Right atrium auricular region (tissue), 2 donors: ENCODE results near the gene METTL23. TPM values are rescaled to one million over a fixed set of nuclear protein-coding genes. Genes with fewer than 3 reads are reported as not detected.
"Not testable (repeated sequence)": the region's sequence is repeated elsewhere in the genome, so short reads cannot be mapped to it uniquely, and the experiment has no call there.

ENCODE experiments used
- DNase-seq: peaks from one replicate; pipeline ENCODE4 v3.0.0-alpha.2; 2019; ENCODE audit warnings: low spot score
- H3K27ac ChIP-seq, 2 donors: fragments of 200-600 bp; sonication (generic); 1 replicate in 1 of 2; 2 replicates in 1 of 2; pipeline ENCODE4 v1.5.1; 2016 to 2019
- H3K27me3 ChIP-seq, 2 donors: fragments of 200-600 bp; sonication (generic); one replicate each; pipeline versions ENCODE4 v1.5.1 to v1.6.0; 2017 to 2019
- H3K36me3 ChIP-seq: fragments of 200-600 bp; sonication (generic); one replicate; pipeline ENCODE4 v1.5.1; 2016
- H3K4me1 ChIP-seq, 2 donors: fragments of 200-600 bp; sonication (generic); one replicate each; pipeline versions ENCODE4 v1.5.1 to v1.6.0; 2017 to 2019
- H3K4me3 ChIP-seq, 2 donors: fragments of 200-600 bp; sonication (generic); 1 replicate in 1 of 2; 2 replicates in 1 of 2; pipeline ENCODE4 v1.5.1; 2017 to 2019; ENCODE audit warnings: mild to moderate bottlenecking in 1 of 2, moderate library complexity in 1 of 2
- H3K9me3 ChIP-seq, 2 donors: fragments of 200-600 bp; sonication (generic); one replicate each; pipeline ENCODE4 v1.5.1; 2019
- CTCF ChIP-seq, 2 donors: fragments of 200-600 bp; sonication (generic); IDR thresholded peaks; one replicate each; pipeline ENCODE4 v1.5.1; 2019; ENCODE audit warnings: antibody characterized with exemption in 2 of 2
- total RNA-seq, 2 donors: library from RNA; depleted of rRNA; stranded (reverse); fragments of >200 nt; gene quantifications; one replicate each; pipeline ENCODE4 v1.1.0, GENCODE V29; 2016

The METTL23 gene
- total RNA-seq, 2 donors from 2014 or later, result 22.6 to 26.8 TPM

- H3K27ac ChIP-seq, result peak overlapping the region; percentile 99 to 100
- no peak for DNase-seq
- H3K36me3 ChIP-seq, result peaks cover 43% of the 10 kb centered on the region
- no peak overlapping the region for H3K4me3 ChIP-seq
- H3K27me3 ChIP-seq, result no peaks in the 10 kb centered on the region
- no peak for TF ChIP-seq CTCF (IDR thresholded peaks at IDR 0.05)
- H3K4me1 ChIP-seq, result peaks cover 0 to 25% of the 10 kb centered on the region in 2 donors
- no peaks in the 10 kb centered on the region for H3K9me3 ChIP-seq
Measured at GRCh38 chr17:76740329-76741118, 13.9 kb downstream of the METTL23 start.

- DNase-seq, result no peak
- peaks cover 0 to 31% of the 10 kb centered on the region in 2 donors for H3K4me1 ChIP-seq
- H3K27me3 ChIP-seq, result no peaks in the 10 kb centered on the region
- peaks cover 50% of the 10 kb centered on the region for H3K36me3 ChIP-seq
- peak overlapping the region in 1 of 2 donors; percentile 99 for H3K27ac ChIP-seq
- no peaks in the 10 kb centered on the region for H3K9me3 ChIP-seq
- TF ChIP-seq CTCF (IDR thresholded peaks at IDR 0.05), result no peak
- H3K4me3 ChIP-seq, result no peak overlapping the region
Measured at GRCh38 chr17:76742958-76743357, 16.3 kb downstream of the METTL23 start.

- TF ChIP-seq CTCF (IDR thresholded peaks at IDR 0.05), result no peak
- Histone ChIP-seq H3K27ac (peak overlapping the region; percentile 51 to 71), H3K27me3 (no peaks in the 10 kb centered on the region), H3K4me1 (peaks cover 0 to 24% of the 10 kb centered on the region in 2 donors), H3K4me3 (no peak overlapping the region), H3K36me3 (peaks cover 50% of the 10 kb centered on the region), H3K9me3 (no peaks in the 10 kb centered on the region)
- no peak for DNase-seq
Measured at GRCh38 chr17:76744747-76745146, 18.1 kb downstream of the METTL23 start.

- Histone ChIP-seq H3K36me3 (peaks cover 50% of the 10 kb centered on the region), H3K4me1 (peaks cover 0 to 22% of the 10 kb centered on the region in 2 donors)
- H3K27ac ChIP-seq, H3K27me3 ChIP-seq, H3K4me3 ChIP-seq, DNase-seq, H3K9me3 ChIP-seq: not testable (repeated sequence)
Measured at GRCh38 chr17:76745785-76746184, 19.1 kb downstream of the METTL23 start.

GRCh38 chr17:76747716-76748363, 21.2 kb downstream of the METTL23 start:
- Histone ChIP-seq H3K27me3 (no peaks in the 10 kb centered on the region), H3K9me3 (no peaks in the 10 kb centered on the region), H3K4me3 (no peak overlapping the region), H3K4me1 (peaks cover 0 to 18% of the 10 kb centered on the region in 2 donors), H3K27ac (peak overlapping the region; percentile 62 to 78), H3K36me3 (peaks cover 37% of the 10 kb centered on the region)
- TF ChIP-seq CTCF (IDR thresholded peaks at IDR 0.05), result no peak
- no peak for DNase-seq

- no peaks in the 10 kb centered on the region for H3K27me3 ChIP-seq
- H3K9me3 ChIP-seq, result no peaks in the 10 kb centered on the region
- H3K36me3 ChIP-seq, result peaks cover 29% of the 10 kb centered on the region
- DNase-seq, result no peak
- no peak overlapping the region for H3K4me3 ChIP-seq
- H3K27ac ChIP-seq, result peak overlapping the region; percentile 62 to 78
- TF ChIP-seq CTCF (IDR thresholded peaks at IDR 0.05), result no peak
- H3K4me1 ChIP-seq, result peaks cover 0 to 18% of the 10 kb centered on the region in 2 donors
Measured at GRCh38 chr17:76748657-76749056, 22.0 kb downstream of the METTL23 start.
